Measurements from ENCODE around the gene BRINP3.

DNA sequence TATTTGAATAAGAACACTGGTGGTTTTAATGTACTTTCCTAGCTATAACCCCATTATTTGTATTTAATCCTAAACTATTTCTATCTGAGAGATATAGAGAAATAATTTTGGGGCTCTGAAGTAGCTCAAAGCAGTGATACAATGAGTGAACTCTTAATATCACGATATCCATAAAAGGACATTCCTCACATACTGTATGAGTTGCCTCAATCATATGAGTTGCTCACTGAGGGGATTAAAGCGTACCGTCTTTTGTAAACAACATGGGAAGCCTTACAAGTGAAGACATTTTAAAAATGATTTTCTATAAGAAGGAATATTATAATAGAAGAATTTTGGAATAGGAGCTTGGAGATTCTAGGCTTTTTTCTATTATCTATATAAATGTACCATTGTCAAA, 21.5 kb downstream of the BRINP3 start:
- TF ChIP-seq POLR2A (IDR thresholded peaks at IDR 0.05) (no peak), CTCF (IDR thresholded peaks at IDR 0.05) (no peak)
